Measurements from ENCODE around the gene TMEM119. TPM values are rescaled to one million over a fixed set of nuclear protein-coding genes. Genes with fewer than 3 reads are reported as not detected.

TMEM119 gene
- total RNA-seq, 1 experiment from 2014 or later: not detected

- CTCF ChIA-PET: interaction anchor here (0.6 kb wide), 1 partner anchor 96 kb away, joined by 5 read pairs; no protein-coding TSS in a partner anchor
- BruUV-seq (replicated peaks): no TSS peak
- Histone ChIP-seq H3K4me1 (ENCODE audit: control insufficient read depth, insufficient read depth, low read length) (no peaks in the 10 kb centered on the region), H3K4me3 (ENCODE audit: low read depth in 2 of 2, low read length in 2 of 2) (no peak overlapping the region), H3K36me3 (ENCODE audit: control insufficient read depth, insufficient read depth, low read length) (peaks cover 4% of the 10 kb centered on the region; the same call in 1 of the 2 replicates), H3K27ac (ENCODE audit: low read length) (no peak overlapping the region), H3K27me3 (ENCODE audit: control insufficient read depth, insufficient read depth, low read length) (no peaks in the 10 kb centered on the region), H3K9me3 (ENCODE audit: control insufficient read depth, insufficient read depth, low read depth, low read length) (no peaks in the 10 kb centered on the region)
- intact Hi-C loops (cut with micrococcal nuclease; ENCODE audit: unreplicated experiment): no loop called here
- TF ChIP-seq POLR2AphosphoS5 (IDR thresholded peaks at IDR 0.05; ENCODE audit: low read depth, low read length): peak; percentile 0; the same call in 1 of the 2 replicates
- TF ChIP-seq, protein P1, sequence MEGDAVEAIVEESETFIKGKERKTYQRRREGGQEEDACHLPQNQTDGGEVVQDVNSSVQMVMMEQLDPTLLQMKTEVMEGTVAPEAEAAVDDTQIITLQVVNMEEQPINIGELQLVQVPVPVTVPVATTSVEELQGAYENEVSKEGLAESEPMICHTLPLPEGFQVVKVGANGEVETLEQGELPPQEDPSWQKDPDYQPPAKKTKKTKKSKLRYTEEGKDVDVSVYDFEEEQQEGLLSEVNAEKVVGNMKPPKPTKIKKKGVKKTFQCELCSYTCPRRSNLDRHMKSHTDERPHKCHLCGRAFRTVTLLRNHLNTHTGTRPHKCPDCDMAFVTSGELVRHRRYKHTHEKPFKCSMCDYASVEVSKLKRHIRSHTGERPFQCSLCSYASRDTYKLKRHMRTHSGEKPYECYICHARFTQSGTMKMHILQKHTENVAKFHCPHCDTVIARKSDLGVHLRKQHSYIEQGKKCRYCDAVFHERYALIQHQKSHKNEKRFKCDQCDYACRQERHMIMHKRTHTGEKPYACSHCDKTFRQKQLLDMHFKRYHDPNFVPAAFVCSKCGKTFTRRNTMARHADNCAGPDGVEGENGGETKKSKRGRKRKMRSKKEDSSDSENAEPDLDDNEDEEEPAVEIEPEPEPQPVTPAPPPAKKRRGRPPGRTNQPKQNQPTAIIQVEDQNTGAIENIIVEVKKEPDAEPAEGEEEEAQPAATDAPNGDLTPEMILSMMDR (IDR thresholded peaks at IDR 0.05): no peak
- in situ Hi-C loops (cut with HindIII; ENCODE audit: low pct_unique_long_range_greater_than_20kb, low sequenced_read_pairs): no loop called here
- no peak for DNase-seq (ENCODE audit: low read depth, low spot score)
- 0 out of 2 replicates have a peak, but pooled peaks have one; percentile 6 for ATAC-seq
- POLR2A ChIA-PET: no interaction called here
These were observed 43.8 kb upstream of the TMEM119 start for GRCh38 chr12:108641446-108642268.

DNA sequence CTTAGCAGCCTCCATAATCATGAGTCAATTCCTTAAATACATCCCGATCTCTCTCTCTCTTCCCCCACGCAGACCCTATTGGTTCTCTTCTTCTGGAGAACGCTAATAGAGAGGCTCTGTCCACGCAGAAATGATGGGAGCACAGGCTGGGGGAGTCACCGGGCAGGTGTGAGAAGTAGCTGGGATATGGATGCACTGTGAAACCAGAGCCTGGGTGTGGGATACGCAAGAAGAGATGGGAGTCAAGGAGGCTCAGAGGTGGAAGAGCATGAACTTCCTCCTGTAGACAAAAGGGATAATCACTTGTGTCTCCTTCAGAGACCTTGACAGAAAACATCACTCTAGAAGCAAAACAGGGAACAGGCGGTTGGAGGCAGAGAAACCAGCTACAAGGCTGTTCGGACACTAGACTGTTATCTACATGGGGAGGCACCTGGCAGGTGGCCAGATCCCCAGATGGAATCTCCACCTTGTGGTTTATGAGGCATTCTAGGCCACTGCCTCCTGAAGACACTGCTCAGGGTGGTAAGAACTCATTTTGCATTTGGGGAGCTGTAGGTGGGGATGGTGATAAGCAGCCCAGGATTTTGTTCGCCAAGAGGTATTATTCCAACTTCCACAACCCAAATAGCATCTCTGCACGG lies 43.0 kb upstream of the TMEM119 start:
- CTCF ChIA-PET: interaction anchor here (0.6 kb wide), 1 partner anchor 97 kb away, joined by 5 read pairs; no protein-coding TSS in a partner anchor
- peaks cover 3% of the 10 kb centered on the region; the same call in 1 of the 2 replicates for H3K36me3 ChIP-seq (ENCODE audit: control insufficient read depth, insufficient read depth, low read length)
- in situ Hi-C loops (cut with HindIII; ENCODE audit: low pct_unique_long_range_greater_than_20kb, low sequenced_read_pairs): no loop called here
- TF ChIP-seq POLR2AphosphoS5 (IDR thresholded peaks at IDR 0.05; ENCODE audit: low read depth, low read length): peak; percentile 19; the same call in 1 of the 2 replicates
- no peak for TF ChIP-seq SIN3A (IDR thresholded peaks at IDR 0.05; ENCODE audit: borderline replicate concordance, insufficient read depth, low read depth, low read length)
- TF ChIP-seq, protein P1 (IDR thresholded peaks at IDR 0.05): no peak
- TF ChIP-seq, protein P2, sequence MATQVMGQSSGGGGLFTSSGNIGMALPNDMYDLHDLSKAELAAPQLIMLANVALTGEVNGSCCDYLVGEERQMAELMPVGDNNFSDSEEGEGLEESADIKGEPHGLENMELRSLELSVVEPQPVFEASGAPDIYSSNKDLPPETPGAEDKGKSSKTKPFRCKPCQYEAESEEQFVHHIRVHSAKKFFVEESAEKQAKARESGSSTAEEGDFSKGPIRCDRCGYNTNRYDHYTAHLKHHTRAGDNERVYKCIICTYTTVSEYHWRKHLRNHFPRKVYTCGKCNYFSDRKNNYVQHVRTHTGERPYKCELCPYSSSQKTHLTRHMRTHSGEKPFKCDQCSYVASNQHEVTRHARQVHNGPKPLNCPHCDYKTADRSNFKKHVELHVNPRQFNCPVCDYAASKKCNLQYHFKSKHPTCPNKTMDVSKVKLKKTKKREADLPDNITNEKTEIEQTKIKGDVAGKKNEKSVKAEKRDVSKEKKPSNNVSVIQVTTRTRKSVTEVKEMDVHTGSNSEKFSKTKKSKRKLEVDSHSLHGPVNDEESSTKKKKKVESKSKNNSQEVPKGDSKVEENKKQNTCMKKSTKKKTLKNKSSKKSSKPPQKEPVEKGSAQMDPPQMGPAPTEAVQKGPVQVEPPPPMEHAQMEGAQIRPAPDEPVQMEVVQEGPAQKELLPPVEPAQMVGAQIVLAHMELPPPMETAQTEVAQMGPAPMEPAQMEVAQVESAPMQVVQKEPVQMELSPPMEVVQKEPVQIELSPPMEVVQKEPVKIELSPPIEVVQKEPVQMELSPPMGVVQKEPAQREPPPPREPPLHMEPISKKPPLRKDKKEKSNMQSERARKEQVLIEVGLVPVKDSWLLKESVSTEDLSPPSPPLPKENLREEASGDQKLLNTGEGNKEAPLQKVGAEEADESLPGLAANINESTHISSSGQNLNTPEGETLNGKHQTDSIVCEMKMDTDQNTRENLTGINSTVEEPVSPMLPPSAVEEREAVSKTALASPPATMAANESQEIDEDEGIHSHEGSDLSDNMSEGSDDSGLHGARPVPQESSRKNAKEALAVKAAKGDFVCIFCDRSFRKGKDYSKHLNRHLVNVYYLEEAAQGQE (IDR thresholded peaks at IDR 0.05; ENCODE audit: insufficient read depth in 1 of 2, low read depth in 2 of 2, low read length in 1 of 2): no peak
- TF ChIP-seq TCF7L2 (IDR thresholded peaks at IDR 0.05; ENCODE audit: low read depth, low read length): no peak
- no peaks in the 10 kb centered on the region for H3K9me3 ChIP-seq (ENCODE audit: control insufficient read depth, insufficient read depth, low read depth, low read length)
- no peak for DNase-seq (ENCODE audit: low read depth, low spot score)
- H3K4me1 ChIP-seq (ENCODE audit: control insufficient read depth, insufficient read depth, low read length): no peaks in the 10 kb centered on the region
- H3K4me3 ChIP-seq (ENCODE audit: low read depth in 2 of 2, low read length in 2 of 2): no peak overlapping the region
- POLR2A ChIA-PET: interaction anchor here (0.6 to 0.7 kb wide), 3 partner anchors 10 to 151 kb away, joined by 8 to 9 read pairs (median 8); no protein-coding TSS in a partner anchor
- H3K27ac ChIP-seq (ENCODE audit: low read length): no peak overlapping the region
- no TSS peak for BruUV-seq (replicated peaks)
- intact Hi-C loops (cut with micrococcal nuclease; ENCODE audit: unreplicated experiment): no loop called here
- H3K27me3 ChIP-seq (ENCODE audit: control insufficient read depth, insufficient read depth, low read length): no peaks in the 10 kb centered on the region
- ATAC-seq: peak; percentile 23; the same call in 1 of the 2 replicates

All from Panc1 (cell line).